HG03439 (cell line): ENCODE data around the gene ADIPOR2.

Experiments used
- ATAC-seq: cut with Tn5 transposase; IDR thresholded peaks from one replicate; pipeline ENCODE4 v1.9.1; 2021; ENCODE audit warnings: mild to moderate bottlenecking, moderate library complexity; ENCODE audit not compliant: unreplicated experiment

ADIPOR2 gene

DNA sequence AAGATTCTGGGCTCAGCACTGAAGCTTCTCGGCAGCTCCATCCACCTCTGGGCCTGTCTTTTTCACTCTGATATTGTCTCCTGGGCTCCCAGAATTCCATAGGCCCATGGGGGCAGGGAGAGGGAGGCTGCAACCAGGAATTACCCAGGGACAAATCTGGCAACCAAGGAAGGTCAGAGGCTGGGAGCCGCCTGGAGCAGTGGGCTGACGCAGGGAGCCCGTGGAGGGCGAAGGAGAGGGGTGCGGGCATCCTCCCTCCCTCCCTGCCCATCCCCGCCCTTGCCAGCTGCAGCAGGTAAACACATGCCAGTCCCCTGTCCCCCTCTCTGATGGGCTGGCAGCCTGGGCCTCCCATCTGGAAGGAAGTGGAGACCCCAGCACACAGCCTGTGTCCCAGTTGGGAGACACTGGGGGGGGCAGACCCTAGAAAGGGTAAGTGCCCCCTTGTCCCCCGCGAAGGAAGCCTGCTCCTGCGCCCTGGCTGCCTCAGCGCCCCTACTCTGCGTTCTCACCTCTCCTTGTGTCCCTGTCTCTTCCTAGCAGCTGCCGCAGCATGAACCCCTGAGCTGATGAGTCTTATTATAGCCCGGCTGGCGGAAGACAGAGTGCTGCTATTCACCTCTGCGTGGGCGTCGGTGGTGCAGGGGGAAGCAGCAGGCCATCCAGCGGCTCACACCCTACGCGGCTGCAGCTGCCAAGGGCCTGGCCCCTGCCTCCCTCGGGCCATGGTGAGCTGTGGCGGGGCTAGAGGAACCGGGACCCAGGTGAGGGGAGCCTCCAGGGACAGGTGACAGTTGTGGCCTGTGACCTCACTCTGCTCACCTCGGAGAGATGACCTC lies 136.2 kb downstream of the ADIPOR2 start:
- no peak for ATAC-seq

DNA sequence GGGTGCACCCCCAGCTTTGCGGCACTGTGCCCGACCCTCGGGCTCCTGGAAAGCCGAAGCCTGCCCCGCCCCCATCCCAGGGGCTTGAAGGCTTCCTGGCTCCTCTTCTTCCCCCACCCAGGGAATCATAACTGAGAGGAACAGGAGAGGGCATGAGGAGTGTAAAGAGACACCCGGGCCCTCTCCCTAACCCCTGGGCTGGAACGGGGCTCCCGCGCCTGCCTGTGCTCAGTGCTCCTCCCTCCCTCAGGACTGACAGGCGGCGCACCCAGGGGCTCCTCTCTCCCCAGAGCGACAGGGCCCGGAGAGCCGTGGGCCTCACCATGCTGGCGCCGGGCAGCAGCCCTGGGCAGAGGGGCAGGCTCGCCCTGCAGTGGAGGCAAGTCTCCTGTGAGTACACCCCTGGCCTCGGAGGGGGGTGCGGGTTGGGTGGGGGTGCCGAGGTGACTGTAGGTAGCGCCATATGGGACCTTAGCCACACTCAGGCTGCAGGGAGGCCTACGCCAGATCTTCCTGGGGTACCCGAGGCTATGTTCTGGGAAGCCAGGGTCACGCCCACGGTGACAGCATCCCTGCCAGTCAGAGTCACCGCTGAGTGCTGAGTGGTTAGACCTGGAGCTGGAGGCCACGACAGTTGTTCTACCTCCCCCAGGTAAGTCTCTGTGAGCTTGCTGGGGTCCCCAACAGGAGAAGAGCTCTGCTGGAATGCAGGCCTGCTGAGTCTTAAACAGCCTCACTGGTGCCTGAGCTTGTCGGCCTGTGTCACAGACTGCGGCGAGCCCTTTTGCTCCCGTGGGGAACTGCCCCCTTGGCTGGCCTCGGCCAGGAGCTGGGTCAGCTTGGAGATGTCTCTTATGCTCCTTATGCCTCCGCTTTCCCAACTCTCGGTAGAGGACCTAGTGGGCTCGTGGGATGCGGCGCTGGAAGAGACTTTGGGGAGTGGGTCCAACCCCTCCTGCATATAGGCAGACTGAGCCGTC lies 137.2 kb downstream of the ADIPOR2 start:
- ATAC-seq = no peak

DNA sequence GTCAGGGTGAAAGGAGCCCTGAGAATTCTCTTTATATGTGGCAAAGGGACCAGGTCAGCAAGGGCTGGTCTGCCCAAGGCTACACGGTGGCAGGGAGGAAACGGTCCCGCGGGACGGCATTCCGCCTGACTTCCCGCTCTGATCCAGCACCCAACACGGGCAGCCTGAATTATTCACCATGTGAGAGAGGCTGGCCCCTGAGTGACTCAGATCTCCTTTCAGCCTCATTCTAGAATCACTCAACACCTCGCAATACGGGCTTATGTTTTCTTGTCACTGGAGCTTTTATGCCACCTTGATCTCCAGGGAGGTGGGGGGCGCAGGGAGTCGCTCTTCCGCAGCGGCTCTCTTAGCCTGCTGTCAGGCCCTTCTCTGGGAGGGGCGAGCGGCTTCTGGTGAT lies 138.0 kb downstream of the ADIPOR2 start:
- ATAC-seq = no peak

DNA sequence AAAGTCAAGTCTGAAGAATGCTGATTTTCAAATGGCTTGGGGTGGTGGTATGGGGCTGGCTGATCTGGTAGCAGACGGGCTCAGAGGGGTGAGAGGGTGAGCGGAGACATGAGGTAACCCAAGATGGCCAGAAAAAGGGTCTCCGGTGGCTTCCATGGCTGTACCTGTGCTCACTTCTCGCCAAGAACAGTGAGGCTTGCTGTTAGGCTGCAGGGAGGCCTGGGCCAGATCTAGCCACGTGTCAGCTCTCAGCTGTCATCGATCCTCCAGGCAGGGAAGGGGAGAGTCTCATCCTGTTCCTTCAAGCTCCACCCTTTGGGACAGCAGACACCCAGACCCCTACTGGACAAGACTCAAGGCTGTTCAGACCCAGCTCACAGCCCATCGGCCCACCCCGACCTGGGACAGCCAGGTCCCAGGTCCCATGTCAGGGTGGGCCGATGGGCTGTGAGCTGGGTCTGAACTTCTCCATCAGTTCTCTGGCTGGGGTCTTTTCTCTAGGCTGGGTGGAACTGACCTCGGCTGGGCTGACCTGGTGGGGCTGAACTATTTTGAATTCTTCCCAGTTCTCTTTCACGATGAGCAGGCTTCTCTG lies 138.5 kb downstream of the ADIPOR2 start:
- no peak for ATAC-seq

DNA sequence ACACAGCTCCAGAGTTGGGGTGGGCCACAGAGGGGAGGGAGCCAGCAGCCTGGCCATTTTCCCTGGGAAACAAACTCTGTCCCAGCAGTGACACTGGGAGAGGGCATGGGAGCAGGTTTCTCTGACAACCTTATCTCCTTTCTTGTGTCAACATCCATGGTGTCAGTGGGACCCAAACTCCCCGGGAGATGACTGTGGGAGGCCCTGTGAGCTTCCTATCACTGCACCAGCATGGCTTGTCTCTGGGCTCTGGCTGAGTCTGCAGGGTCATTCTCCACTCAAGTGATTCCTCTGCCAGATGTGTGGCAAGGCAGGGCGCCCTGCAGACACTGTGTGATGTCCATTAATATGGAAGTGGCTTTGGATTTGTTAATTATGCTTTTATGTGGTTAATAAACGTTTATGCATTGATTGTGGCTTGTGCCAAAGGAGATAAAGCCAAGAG lies 139.6 kb downstream of the ADIPOR2 start:
- ATAC-seq = no peak

DNA sequence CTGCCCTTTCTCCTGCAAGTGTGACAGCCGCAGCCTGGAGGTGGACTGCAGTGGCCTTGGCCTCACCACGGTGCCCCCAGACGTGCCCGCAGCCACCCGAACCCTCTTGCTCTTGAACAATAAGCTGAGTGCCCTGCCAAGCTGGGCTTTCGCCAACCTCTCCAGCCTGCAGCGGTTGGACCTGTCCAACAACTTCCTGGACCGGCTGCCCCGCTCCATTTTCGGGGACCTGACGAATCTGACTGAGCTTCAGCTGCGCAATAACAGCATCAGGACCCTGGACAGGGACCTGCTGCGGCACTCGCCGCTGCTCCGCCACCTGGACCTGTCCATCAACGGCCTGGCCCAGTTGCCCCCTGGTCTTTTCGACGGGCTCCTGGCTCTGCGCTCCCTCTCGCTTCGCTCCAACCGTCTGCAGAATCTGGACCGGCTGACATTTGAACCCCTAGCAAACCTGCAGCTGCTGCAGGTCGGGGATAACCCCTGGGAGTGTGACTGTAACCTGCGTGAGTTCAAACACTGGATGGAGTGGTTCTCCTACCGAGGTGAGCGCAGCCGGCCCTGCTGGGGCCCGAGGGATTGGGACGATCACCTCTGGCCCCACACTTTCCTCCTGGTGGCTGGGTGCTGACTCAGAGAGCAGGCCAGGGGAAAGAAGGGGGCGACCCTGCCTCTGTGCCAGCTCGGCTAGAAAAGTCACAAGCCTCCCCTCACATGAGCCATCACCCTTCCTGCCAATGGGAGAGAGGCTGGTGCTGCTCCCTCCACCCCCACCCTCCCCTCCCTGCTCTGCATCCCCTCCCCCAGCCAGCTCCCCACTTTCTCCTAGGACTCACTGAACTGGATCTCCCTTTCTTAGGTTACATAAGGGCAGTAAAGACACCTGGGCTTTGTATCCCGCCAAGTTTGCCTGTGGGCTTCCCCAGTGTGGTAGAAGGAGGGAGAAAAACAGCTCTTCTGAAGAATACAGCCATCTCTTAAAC lies 140.4 kb downstream of the ADIPOR2 start:
- ATAC-seq = no peak

DNA sequence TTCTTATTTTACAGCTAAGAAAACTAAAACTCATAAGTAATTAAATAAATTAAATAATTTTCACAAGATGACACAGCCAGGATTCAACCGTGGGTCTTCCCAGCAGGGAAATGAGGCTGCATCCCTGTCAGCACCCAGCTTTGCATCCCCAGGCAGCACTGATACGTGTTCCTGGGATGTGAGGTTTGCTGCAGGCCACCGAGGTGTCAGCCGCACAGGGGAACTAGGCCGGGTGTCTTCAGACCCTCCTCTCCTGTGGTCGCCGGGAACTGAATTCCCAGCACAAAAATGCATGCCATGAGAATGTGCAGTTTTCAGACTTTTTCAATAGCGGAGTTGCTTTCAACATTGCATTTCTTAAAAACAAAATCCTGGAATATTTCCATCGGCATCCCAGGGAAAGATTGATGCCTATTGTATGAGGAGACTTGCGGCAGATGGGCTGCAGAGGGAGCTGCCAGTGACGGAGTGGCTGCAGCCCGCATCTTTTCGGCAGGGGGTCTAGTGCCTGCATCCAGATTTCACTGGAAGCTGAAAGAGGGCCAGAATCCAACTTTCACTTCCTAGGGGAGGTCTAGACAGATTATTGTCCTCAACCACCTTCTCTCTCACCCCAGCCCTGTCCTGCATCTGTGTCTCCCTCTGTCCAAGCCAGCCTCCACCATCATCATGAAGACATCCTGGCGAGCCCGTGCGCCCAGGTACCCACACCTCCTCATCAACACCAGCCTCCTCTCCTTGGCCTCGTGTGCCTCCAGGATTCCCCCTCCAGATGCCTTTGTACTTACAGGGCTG lies 142.1 kb downstream of the ADIPOR2 start:
- ATAC-seq = no peak

DNA sequence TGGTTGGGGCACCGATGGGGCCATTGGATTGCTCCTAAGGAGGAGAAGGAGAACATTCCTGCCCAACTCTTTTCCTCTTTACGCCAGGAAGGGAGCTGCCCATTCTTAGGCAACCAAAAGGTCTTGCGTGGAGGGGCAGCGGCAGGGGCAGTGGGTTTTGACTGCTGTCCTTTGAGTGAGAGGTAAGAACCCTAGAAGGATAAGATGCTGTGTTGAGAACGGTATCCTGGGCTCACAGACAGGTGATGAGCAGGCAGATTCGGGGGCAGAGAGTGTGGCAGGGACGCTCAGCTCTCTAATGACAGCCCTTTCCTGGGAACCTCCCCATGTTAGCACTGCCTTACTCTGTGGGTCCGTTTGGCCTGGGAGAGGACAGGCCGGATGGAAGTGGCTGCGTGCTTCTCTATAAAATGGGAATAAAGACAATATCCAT lies 142.7 kb downstream of the ADIPOR2 start:
- ATAC-seq = no peak

DNA sequence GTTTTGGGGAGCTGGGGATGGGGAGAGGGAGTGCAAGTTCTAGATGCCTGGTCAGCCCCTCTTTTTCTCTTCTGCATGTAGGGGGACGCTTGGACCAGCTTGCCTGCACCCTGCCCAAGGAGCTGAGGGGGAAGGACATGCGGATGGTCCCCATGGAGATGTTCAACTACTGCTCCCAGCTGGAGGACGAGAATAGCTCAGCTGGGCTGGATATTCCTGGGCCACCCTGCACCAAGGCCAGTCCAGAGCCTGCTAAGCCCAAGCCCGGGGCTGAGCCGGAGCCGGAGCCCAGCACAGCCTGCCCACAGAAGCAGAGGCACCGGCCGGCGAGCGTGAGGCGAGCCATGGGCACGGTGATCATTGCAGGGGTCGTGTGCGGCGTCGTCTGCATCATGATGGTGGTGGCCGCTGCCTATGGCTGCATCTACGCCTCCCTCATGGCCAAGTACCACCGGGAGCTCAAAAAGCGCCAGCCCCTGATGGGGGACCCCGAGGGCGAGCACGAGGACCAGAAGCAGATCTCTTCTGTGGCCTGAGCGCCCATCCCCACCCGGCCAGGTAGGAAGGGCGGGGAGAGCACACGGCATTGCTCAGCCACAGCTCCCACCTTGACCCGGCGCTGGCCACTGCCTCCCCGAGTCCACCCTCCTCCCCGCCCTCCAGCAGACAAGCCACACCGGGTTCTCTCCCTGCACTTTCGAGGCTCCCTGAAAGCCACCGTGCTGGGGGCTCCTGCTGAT lies 143.5 kb downstream of the ADIPOR2 start:
- ATAC-seq = no peak

DNA sequence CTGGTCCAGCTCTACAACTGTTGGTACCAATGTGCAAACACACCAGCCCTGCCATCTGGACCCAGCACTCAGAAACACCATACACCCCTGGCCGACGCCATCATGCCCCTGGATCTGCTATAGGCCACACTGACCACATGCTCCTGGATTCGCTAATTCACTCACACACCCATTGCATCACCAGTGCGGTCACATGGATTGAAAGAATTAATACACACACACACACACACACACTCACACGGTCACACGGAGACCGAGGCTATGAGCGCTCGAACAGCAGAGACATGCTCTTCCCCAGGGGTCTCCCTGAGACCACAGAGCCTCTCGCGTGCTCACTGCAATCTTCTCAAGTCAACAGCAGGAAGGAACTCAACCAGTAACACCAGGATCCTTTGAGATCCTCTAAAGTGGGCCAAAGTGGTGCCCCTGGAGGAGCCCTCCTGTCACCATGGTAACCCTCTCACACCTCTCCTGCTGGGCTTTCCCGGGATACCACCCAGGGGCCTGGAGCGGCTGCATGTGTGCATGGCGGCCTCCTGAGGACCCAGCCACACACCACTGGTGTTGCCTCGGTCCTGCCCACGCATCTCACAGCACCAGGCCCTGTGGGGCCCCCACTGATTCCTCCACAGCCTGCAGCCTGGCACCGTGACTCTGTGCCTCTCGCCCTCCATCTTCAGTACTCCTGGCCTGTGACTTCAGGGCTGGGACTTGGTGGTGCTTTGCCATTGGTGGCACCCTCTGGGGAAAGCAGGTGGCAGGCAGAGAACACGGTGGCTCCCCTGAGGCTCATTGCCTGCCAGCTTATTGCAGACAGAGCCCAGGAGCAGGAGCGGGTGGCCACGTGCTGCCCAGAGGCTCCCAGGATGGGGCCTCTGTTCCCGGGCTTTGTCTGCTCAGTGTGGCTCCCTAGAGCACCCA lies 144.6 kb downstream of the ADIPOR2 start:
- no peak for ATAC-seq

DNA sequence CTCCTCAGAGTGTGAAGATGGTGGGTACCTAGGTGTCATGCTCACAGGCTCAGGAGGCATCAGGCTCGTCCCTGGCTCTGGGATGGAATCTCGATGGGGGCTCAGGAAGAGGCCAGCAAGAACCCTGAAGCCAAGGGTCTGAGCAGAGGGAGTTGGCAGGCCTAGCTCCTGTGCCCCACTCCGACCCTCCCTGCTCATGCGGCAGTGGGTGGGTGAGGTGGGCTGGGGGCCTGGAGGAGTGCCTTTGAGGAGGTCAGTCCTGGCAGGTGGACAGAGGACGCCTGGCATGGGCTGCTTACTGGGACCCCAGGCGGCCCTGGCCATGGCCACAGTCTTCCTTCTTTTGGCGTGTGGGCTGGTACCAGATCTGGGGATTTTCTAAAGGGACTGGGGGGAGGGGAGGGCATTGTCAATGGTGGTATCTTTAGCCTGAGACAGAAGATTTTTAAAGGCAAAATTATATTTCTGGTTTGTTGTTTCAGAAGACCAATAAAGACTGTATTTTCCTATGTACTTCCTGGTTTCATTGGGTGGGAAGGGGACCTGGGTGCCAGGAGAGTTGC lies 145.5 kb downstream of the ADIPOR2 start:
- no peak for ATAC-seq

DNA sequence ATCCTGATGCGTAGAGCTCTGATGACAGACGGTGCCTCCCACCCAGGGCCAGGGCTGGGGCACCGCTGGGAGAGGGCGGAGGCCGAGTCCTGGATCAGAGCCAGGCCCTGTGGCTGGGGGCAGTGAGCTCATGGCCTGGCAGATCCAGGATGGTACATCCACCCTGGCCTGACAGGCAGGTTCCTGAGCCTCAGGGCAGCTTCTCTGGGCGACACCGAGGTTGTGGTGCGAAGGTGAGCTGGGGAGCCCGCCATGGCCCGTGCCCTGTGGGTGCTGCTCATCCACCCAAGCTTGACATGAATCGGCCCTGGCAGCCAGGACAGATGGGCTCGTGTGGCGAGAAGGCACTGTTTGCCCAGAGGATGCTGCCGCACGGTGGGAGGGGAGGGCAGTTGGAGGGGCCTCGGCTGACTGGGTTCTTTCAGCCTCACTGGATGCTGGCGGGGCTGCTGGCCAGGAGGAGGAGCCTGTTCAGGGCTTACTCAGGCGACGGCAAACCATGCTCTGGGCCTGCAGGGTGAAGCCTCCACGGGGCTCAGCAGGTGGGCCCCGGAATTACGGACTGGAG lies 146.1 kb downstream of the ADIPOR2 start:
- ATAC-seq = no peak

DNA sequence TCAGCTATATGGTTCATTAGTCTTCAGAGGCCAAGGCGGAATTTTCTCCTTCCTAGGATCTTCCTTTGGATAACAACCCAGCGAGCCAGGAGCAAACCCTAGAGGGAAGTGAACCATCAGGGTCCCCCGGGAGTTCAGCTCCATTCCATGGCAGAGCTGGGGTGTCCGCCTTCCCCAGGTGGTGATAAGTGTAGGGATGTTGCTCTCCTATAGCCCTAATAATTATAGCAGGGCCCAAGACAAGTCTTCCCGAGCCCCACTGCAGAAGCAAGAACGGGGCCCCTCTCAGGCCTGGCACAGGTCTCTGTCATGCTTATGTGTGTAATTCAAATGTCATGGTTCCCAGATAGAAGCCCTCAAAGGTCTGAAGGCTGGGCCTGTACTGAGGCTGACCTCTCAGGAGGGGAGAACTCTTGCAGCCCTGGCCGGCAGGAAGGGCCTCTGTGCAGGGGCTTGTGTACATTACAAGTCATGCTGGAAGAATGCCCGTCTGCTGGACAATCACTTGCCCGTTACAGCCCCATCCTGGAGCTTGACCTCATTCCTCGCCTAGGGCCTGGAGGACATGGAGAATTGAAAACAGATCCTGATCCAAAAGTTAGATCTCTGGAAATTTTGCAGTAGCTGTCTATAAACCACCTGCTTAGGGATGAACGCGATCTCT lies 146.8 kb downstream of the ADIPOR2 start:
- ATAC-seq = no peak
